Naive thymus-derived CD4-positive, alpha-beta T cell (primary cell): ENCODE measurements around the gene POU2AF1. TPM values are rescaled to one million over a fixed set of nuclear protein-coding genes. Genes with fewer than 3 reads are reported as not detected.
A peak's percentile ranks its signal among the peaks of the same experiment; 100 is the strongest.

Experiments
- ATAC-seq: fragments of 150-1000 bp; cut with Tn5 transposase; 2 replicates; pipeline ENCODE4 v1.10.0; 2021; ENCODE audit warnings: mild to moderate bottlenecking, moderate library complexity
- CTCF ChIA-PET: fragments of 350-600 bp; sonication (Branson Sonifier 250); formaldehyde crosslinking; loops from one replicate; lab custom pipeline; 2021; ENCODE audit warnings: antibody characterized with exemption; lab: Charles Lee
- POLR2A ChIA-PET: fragments of 350-600 bp; sonication (Branson Sonifier 250); formaldehyde crosslinking; loops from one replicate; lab custom pipeline; 2021; ENCODE audit warnings: antibody characterized with exemption, inconsistent platforms; lab: Charles Lee
- DNase-seq, 9 donors: peaks; one replicate each; pipeline versions ENCODE4 v3.0.0 to v3.0.0-alpha.2; 2020 to 2022; ENCODE audit warnings: mixed read lengths in 1 of 9
- H3K27ac ChIP-seq: one replicate; pipeline ENCODE4 v1.7.0; 2013; ENCODE audit warnings: mild to moderate bottlenecking, low read depth, low read length, moderate library complexity
- H3K27me3 ChIP-seq, 2 donors: one replicate each; pipeline ENCODE4 v1.7.0; 2013; ENCODE audit warnings: low read length in 2 of 2, mild to moderate bottlenecking in 2 of 2, moderate library complexity in 2 of 2; ENCODE audit not compliant: control insufficient read depth in 2 of 2, insufficient read depth in 2 of 2
- H3K36me3 ChIP-seq, 3 experiments: 1 replicate in 2 of 3; 2 replicates in 1 of 3; pipeline ENCODE4 v1.7.0; 2013; ENCODE audit warnings: low read length in 3 of 3, mild to moderate bottlenecking in 3 of 3, moderate library complexity in 1 of 3; ENCODE audit not compliant: insufficient read depth in 3 of 3, control insufficient read depth in 2 of 3
- H3K4me1 ChIP-seq, 2 donors: one replicate each; pipeline ENCODE4 v1.7.0; 2013; ENCODE audit warnings: low read length in 2 of 2, mild to moderate bottlenecking in 2 of 2, moderate library complexity in 1 of 2; ENCODE audit not compliant: control insufficient read depth in 2 of 2, insufficient read depth in 2 of 2
- H3K4me3 ChIP-seq: 2 replicates; pipeline ENCODE4 v1.7.0; 2013; ENCODE audit warnings: mild to moderate bottlenecking, low read length
- H3K9me3 ChIP-seq, 3 experiments: 1 replicate in 2 of 3; 2 replicates in 1 of 3; pipeline ENCODE4 v1.7.0; 2013; ENCODE audit warnings: low read length in 3 of 3; ENCODE audit not compliant: control insufficient read depth in 2 of 3
- H3K27ac Mint-ChIP-seq, 9 donors: one replicate each; pipeline ENCODE4 v1.8.0; 2020 to 2022; ENCODE audit warnings: mixed read lengths in 9 of 9, mild to moderate bottlenecking in 8 of 9, moderate library complexity in 5 of 9, inconsistent platforms in 2 of 9
- H3K27me3 Mint-ChIP-seq, 5 donors: one replicate each; pipeline ENCODE4 v1.8.0; 2021 to 2022; ENCODE audit warnings: mixed read lengths in 5 of 5, mild to moderate bottlenecking in 1 of 5
- H3K36me3 Mint-ChIP-seq, 5 donors: one replicate each; pipeline ENCODE4 v1.8.0; 2020 to 2022; ENCODE audit warnings: mixed read lengths in 5 of 5, mild to moderate bottlenecking in 3 of 5, inconsistent platforms in 1 of 5
- H3K4me1 Mint-ChIP-seq, 7 donors: one replicate each; pipeline ENCODE4 v1.8.0; 2020 to 2022; ENCODE audit warnings: mixed read lengths in 7 of 7, mild to moderate bottlenecking in 3 of 7, inconsistent platforms in 1 of 7
- H3K4me3 Mint-ChIP-seq, 10 donors: one replicate each; pipeline ENCODE4 v1.8.0; 2020 to 2022; ENCODE audit warnings: mild to moderate bottlenecking in 10 of 10, mixed read lengths in 10 of 10, moderate library complexity in 6 of 10, inconsistent platforms in 2 of 10
- H3K9me3 Mint-ChIP-seq, 11 donors: one replicate each; pipeline ENCODE4 v1.8.0; 2020 to 2022; ENCODE audit warnings: mixed read lengths in 11 of 11, mild to moderate bottlenecking in 4 of 11, inconsistent platforms in 1 of 11, moderate library complexity in 1 of 11
- intact Hi-C, 2 donors: fragments of 100-400 bp; cut with micrococcal nuclease; formaldehyde crosslinking; loops; one replicate each; pipeline ENCODE4 v1.15.1; 2023
- polyA plus RNA-seq, 2 donors: library from polyadenylated mRNA; unstranded; fragments of 300-500 nt; fragmentation: Illumina TruSeq; gene quantifications; one replicate each; pipeline ENCODE4 v1.2.3, GENCODE V29; 2021
- total RNA-seq, 6 experiments: library from RNA in 5 of 6; stranded (reverse) in 5 of 6; gene quantifications; 1 replicate in 5 of 6; 2 replicates in 1 of 6; pipeline ENCODE4 v1.2.3 and lab custom pipeline; 2021 to 2026

Gene POU2AF1
- total and polyA plus RNA-seq, 7 experiments from 2014 or later, result 0.45 to 11.3 (median 1.4) TPM

GRCh38 chr11:111373590-111373989 is 5.5 kb downstream of the POU2AF1 start:
- DNase-seq (no peak), ATAC-seq (no peak)
- Histone ChIP-seq H3K4me3 (no peak overlapping the region), H3K9me3 (no peaks in the 10 kb centered on the region), H3K4me1 (peaks cover 0 to 3% of the 10 kb centered on the region in 2 donors), H3K27me3 (no peaks in the 10 kb centered on the region), H3K36me3 (no peaks in the 10 kb centered on the region), H3K27ac (no peak overlapping the region)
- no peak overlapping the region for H3K4me3 Mint-ChIP-seq
- peak overlapping the region in 1 of 9 donors; percentile 56 for H3K27ac Mint-ChIP-seq
- POLR2A ChIA-PET, result no interaction called here
- intact Hi-C loops, result loop anchor here (10.0 kb wide), 2 partner anchors 391 to 919 kb away; partner anchors contain the start of gene PPP2R1B (in 1 of the 2)
- peaks cover 0 to 52% (median 18%) of the 10 kb centered on the region in 7 donors for H3K4me1 Mint-ChIP-seq
- H3K9me3 Mint-ChIP-seq, result peaks cover 0 to 3% (median 0%) of the 10 kb centered on the region in 11 donors
- H3K36me3 Mint-ChIP-seq, result peaks cover 0 to 13% (median 0%) of the 10 kb centered on the region in 5 donors
- CTCF ChIA-PET, result interaction anchor here (0.6 kb wide), 1 partner anchor 96 kb away, joined by 3 read pairs; no protein-coding TSS in a partner anchor
- no peaks in the 10 kb centered on the region for H3K27me3 Mint-ChIP-seq

GRCh38 chr11:111372538-111372937 is 6.5 kb downstream of the POU2AF1 start:
- Histone ChIP-seq H3K27me3 (no peaks in the 10 kb centered on the region), H3K9me3 (no peaks in the 10 kb centered on the region), H3K4me1 (no peaks in the 10 kb centered on the region), H3K36me3 (no peaks in the 10 kb centered on the region), H3K27ac (no peak overlapping the region), H3K4me3 (no peak overlapping the region)
- no peaks in the 10 kb centered on the region for H3K27me3 Mint-ChIP-seq
- intact Hi-C loops, result loop anchor here (10.0 kb wide), 2 partner anchors 392 to 918 kb away; partner anchors contain the start of gene PPP2R1B (in 1 of the 2)
- peaks cover 0 to 15% (median 0%) of the 10 kb centered on the region in 5 donors for H3K36me3 Mint-ChIP-seq
- ATAC-seq (no peak), DNase-seq (no peak)
- peaks cover 0 to 3% (median 0%) of the 10 kb centered on the region in 11 donors for H3K9me3 Mint-ChIP-seq
- ChIA-PET POLR2A (interaction anchor here (1.3 kb wide), 1 partner anchor 13 kb away, joined by 3 read pairs; no protein-coding TSS in a partner anchor), CTCF (no interaction called here)
- H3K27ac Mint-ChIP-seq, result peak overlapping the region in 3 of 9 donors; percentile 26 to 58 (median 37)
- H3K4me3 Mint-ChIP-seq, result no peak overlapping the region
- peaks cover 0 to 45% (median 10%) of the 10 kb centered on the region in 7 donors for H3K4me1 Mint-ChIP-seq

- Histone ChIP-seq H3K36me3 (no peaks in the 10 kb centered on the region), H3K9me3 (no peaks in the 10 kb centered on the region), H3K4me3 (no peak overlapping the region), H3K27ac (no peak overlapping the region), H3K4me1 (no peaks in the 10 kb centered on the region), H3K27me3 (no peaks in the 10 kb centered on the region)
- no peak for DNase-seq
- Mint-ChIP-seq H3K4me3 (peak overlapping the region in 1 of 10 donors; percentile 44), H3K27me3 (no peaks in the 10 kb centered on the region), H3K27ac (peak overlapping the region in 1 of 9 donors; percentile 72), H3K36me3 (peaks cover 0 to 25% (median 2%) of the 10 kb centered on the region in 5 donors), H3K4me1 (peaks cover 0 to 32% (median 4%) of the 10 kb centered on the region in 7 donors), H3K9me3 (peaks cover 0 to 3% (median 0%) of the 10 kb centered on the region in 11 donors)
- intact Hi-C loops, result loop anchor here (10.0 kb wide), 2 partner anchors 394 to 916 kb away; partner anchors contain the start of gene PPP2R1B (in 1 of the 2)
- no peak for ATAC-seq
- ChIA-PET CTCF (interaction anchor here (0.5 kb wide), 1 partner anchor 28 kb away, joined by 4 read pairs; no protein-coding TSS in a partner anchor), POLR2A (interaction anchor here (0.8 to 1.3 kb wide), 2 partner anchors 8 to 14 kb away, joined by 3 read pairs; partner anchors contain the start of gene POU2AF1)
These were observed 8.0 kb downstream of the POU2AF1 start for GRCh38 chr11:111370902-111371578.

- no peak overlapping the region for H3K27ac ChIP-seq
- no peaks in the 10 kb centered on the region for H3K27me3 ChIP-seq
- CTCF ChIA-PET, result interaction anchor here (0.5 kb wide), 1 partner anchor 27 kb away, joined by 4 read pairs; no protein-coding TSS in a partner anchor
- Mint-ChIP-seq H3K4me1 (peaks cover 0 to 29% (median 1%) of the 10 kb centered on the region in 7 donors), H3K9me3 (peaks cover 0 to 3% (median 0%) of the 10 kb centered on the region in 11 donors), H3K36me3 (peaks cover 0 to 28% (median 3%) of the 10 kb centered on the region in 5 donors), H3K27ac (no peak overlapping the region), H3K27me3 (no peaks in the 10 kb centered on the region), H3K4me3 (no peak overlapping the region)
- no peaks in the 10 kb centered on the region for H3K36me3 ChIP-seq
- intact Hi-C loops, result loop anchor here (10.0 kb wide), 2 partner anchors 394 to 916 kb away; partner anchors contain the start of gene PPP2R1B (in 1 of the 2)
- H3K4me3 ChIP-seq, result no peak overlapping the region
- H3K4me1 ChIP-seq, result no peaks in the 10 kb centered on the region
- POLR2A ChIA-PET, result interaction anchor here (0.8 kb wide), 1 partner anchor 9 kb away, joined by 3 read pairs; the partner anchor contains the start of gene POU2AF1
- no peak for ATAC-seq
- DNase-seq, result no peak
- no peaks in the 10 kb centered on the region for H3K9me3 ChIP-seq
These were observed 8.7 kb downstream of the POU2AF1 start for GRCh38 chr11:111370270-111370901.

- ATAC-seq (no peak), DNase-seq (no peak)
- no peaks in the 10 kb centered on the region for H3K36me3 ChIP-seq
- no peak overlapping the region for H3K4me3 ChIP-seq
- no peaks in the 10 kb centered on the region for H3K9me3 ChIP-seq
- POLR2A ChIA-PET, result no interaction called here
- peaks cover 0 to 3% (median 0%) of the 10 kb centered on the region in 11 donors for H3K9me3 Mint-ChIP-seq
- H3K4me1 Mint-ChIP-seq, result peaks cover 0 to 25% (median 1%) of the 10 kb centered on the region in 7 donors
- CTCF ChIA-PET, result no interaction called here
- no peaks in the 10 kb centered on the region for H3K4me1 ChIP-seq
- H3K27me3 Mint-ChIP-seq, result no peaks in the 10 kb centered on the region
- H3K36me3 Mint-ChIP-seq, result peaks cover 0 to 37% (median 3%) of the 10 kb centered on the region in 5 donors
- H3K4me3 Mint-ChIP-seq, result no peak overlapping the region
- intact Hi-C loops, result no loop called here
- no peak overlapping the region for H3K27ac ChIP-seq
- no peak overlapping the region for H3K27ac Mint-ChIP-seq
- no peaks in the 10 kb centered on the region for H3K27me3 ChIP-seq
These were observed 10.9 kb downstream of the POU2AF1 start for GRCh38 chr11:111368285-111368560.

- Histone ChIP-seq H3K4me3 (no peak overlapping the region), H3K9me3 (no peaks in the 10 kb centered on the region), H3K27ac (no peak overlapping the region), H3K27me3 (no peaks in the 10 kb centered on the region), H3K36me3 (no peaks in the 10 kb centered on the region), H3K4me1 (no peaks in the 10 kb centered on the region)
- H3K36me3 Mint-ChIP-seq, result peaks cover 0 to 37% (median 3%) of the 10 kb centered on the region in 5 donors
- no peaks in the 10 kb centered on the region for H3K27me3 Mint-ChIP-seq
- no peak for DNase-seq
- peaks cover 0 to 3% (median 0%) of the 10 kb centered on the region in 11 donors for H3K9me3 Mint-ChIP-seq
- POLR2A ChIA-PET, result no interaction called here
- peak overlapping the region in 1 of 9 donors; percentile 8 for H3K27ac Mint-ChIP-seq
- H3K4me1 Mint-ChIP-seq, result peaks cover 0 to 20% (median 1%) of the 10 kb centered on the region in 7 donors
- no peak overlapping the region for H3K4me3 Mint-ChIP-seq
- CTCF ChIA-PET, result no interaction called here
- intact Hi-C loops, result no loop called here
- no peak for ATAC-seq
These were observed 11.4 kb downstream of the POU2AF1 start for GRCh38 chr11:111367411-111368284.
